Fibroblast of skin of right quadriceps (primary cell): ENCODE measurements around the gene RAPGEF4.

Source experiments
- DNase-seq: peaks from one replicate; pipeline ENCODE4 v3.0.0-alpha.2; 2013

RAPGEF4 gene

DNA sequence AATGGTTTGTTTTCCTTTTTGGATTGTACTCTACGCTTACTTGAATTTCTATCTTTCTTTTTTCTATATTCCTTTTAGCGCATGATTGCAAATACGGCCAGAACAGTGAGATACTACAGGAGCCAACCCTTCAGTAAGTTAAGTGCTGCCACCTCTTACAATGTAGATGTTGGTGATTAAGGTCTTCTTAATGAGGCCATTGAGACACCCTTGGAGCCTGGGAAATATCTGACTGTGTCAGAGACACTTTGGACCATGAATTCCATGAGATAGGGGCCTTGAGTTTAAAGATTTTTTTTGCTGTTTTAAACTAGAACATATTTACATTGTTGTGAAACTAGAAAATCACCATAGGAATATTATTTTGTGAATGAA, 312.9 kb downstream of the RAPGEF4 start:
- no peak for DNase-seq

GRCh38 chr2:173048897-173049661, 313.4 kb downstream of the RAPGEF4 start:
- DNase-seq: peak; percentile 98

DNA sequence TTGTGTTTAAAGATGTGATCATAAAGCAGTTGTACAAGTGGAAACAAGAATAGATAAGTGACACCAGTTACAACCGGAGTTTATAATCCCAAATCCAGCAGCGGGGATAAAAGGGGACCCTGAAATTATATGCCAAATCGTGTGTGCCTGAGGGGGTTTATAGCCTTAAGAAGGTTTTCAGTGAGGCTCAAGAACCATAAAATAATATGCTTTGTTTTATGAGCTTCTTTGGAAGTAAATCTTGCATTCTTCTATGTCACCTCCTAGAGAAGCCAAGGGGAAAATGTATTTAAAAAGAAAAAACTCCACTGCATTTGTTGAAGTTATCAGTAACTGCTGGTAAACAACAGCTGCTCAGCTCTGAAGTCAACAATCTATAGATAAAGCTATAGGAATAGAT, 314.2 kb downstream of the RAPGEF4 start:
- no peak for DNase-seq

GRCh38 chr2:173050684-173051083, 315.0 kb downstream of the RAPGEF4 start:
- DNase-seq: no peak

DNA sequence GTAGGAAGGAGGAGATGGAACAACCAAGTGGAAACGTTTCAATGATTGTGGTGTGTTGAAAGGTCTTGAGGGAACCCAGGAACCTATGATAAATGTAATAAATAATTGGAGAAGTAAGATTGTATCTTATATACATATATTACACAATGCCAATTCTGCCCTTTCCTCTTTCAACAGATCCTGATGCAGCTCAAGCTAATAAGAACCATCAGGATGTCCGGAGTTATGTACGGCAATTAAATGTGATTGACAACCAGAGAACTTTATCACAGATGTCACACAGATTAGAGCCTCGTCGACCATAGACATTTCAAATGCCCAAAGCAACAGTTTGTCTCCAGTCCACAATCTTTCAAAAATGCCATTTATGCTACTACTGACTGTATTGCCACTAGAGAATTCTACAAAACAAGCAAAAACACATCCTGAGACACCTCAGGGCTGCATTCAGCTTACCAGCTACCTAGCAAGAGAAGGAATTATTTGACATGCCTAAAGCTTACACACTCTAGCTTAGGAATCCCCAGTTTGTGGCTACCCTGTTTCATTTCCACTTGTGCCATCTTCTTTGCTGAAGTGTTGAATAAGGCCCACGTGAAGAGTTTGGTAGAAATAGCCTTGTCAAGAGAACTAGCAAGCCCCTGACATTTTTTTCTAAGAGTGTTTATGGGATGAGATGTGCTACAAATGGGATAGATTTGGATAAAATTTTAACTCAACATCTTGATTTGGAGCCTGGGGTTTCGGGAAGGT, 316.0 kb downstream of the RAPGEF4 start:
- DNase-seq: no peak

GRCh38 chr2:173053043-173053699, 317.5 kb downstream of the RAPGEF4 start:
- DNase-seq: peak; percentile 72

- peak; percentile 90 for DNase-seq
These were observed 318.8 kb downstream of the RAPGEF4 start for GRCh38 chr2:173054466-173054865.

DNA sequence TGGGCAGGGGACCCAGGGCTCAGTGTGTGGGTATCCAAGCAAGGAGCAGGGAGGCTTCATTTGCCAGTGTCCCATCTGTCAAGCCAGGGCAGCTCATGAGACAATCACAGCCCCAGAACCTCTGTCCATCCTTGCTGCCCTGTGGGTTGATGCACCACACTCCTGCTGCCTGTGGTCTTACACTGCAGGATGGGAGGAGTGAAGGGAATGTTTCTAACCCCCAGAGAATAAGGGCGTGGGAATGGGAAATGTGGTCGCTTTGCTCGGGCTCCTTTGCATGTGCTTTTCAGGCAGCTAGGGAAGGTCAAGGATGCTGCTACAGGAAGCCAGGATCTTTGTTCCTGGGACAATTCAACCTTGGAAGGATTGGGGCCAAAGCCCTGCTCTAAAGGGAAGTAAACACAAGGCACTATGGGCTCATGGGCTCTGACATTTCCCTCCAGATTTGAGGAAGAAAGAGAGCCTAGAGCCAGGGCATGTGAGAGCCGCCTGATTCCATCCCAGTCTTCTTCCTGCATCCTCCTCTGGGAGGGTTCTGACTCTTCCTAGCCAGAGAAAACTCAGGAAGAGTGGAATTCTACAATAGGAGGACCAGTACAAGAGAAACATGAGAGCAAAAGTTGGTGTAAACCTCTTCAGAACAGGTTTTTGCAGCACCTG, 321.2 kb downstream of the RAPGEF4 start:
- DNase-seq: no peak

- DNase-seq: no peak
These were observed 322.5 kb downstream of the RAPGEF4 start for GRCh38 chr2:173058097-173058496.

DNA sequence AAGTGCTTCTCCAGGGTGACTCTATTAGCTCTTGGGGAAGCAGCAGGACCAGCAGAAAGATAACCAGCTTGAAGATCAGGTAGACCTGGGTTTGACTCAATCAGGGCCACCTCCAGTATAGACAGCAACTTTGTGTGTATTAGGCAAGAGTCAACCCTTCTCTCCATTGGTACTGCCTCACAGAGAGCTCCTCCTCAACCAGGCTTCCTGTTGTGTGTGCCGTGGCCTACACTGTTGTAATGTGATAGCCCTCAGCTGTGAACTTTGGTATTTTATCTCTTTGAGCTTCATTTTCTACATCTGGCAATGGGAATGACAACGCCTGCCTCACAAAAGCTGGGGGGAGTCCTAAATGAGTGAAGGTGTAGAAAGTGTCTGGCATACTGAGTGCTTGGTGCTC, 323.0 kb downstream of the RAPGEF4 start:
- DNase-seq: no peak

DNA sequence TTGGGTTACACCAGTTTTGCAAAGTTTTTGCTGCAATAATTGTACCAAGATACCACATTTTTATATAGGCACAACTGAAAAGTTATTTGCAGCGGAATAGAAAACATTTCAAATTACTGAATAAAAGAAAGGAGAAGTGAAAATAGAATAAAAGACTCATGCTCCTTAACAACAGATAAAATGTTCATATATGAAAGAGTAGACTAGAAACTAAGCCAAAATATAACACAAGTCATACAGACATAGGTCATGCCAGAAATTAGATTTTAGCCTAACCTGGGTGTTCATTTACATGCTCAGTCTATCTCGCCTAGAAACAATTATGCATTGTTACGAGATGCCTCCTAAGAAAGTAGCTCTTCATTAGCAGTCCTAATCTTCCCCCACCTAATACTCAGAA, 323.6 kb downstream of the RAPGEF4 start:
- no peak for DNase-seq

GRCh38 chr2:173059971-173060461, 324.4 kb downstream of the RAPGEF4 start:
- no peak for DNase-seq

DNA sequence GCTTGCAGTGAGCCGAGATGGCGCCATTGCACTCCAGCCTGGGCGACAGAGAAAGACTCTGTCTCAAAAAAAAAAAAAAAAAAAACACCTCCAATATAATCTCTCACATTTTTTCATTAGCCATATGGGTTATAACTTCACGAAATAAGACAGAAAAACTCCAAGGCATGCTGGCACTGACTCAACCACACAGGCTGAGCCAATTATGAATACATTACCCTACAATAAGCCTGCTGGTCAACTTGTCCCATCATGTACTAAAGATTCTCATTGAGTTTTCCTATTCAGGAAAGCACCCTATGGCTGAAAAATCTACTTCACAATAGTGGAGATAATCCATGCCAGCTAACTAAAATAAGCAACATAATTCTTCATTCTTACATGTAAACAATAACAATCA, 327.2 kb downstream of the RAPGEF4 start:
- peak; percentile 63 for DNase-seq

DNA sequence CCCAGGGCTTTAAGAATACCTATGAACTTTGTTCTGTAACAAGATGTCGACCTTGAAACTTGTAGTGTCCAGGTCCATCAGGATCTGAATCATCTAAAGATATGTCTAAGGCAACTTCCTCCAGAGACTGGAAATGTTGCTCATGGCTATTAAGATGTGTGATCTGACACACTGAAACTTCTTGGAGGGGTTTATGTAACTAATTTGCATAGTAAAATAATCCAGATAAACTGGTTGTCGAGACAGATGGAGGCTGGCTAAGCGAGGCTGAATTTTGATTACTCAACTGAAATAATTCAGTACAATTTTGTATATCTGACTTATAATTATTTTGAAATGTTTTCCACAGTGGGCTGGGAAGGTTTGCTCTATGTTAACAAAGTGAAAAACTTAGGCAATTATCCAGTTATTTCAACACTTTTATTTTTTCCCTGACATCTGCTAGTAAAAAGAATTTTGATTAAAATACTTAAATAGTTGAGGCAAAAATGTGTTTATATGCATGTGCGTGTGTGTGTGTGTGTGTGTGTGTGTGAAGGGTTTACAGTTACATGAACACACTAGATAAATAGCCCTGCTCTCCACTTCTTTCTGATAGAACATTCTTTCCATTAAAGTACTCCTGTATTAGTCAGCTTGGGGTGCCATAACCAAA, 328.6 kb downstream of the RAPGEF4 start:
- peak; percentile 73 for DNase-seq

- DNase-seq: no peak
These were observed 331.4 kb downstream of the RAPGEF4 start for GRCh38 chr2:173066887-173067676.

DNA sequence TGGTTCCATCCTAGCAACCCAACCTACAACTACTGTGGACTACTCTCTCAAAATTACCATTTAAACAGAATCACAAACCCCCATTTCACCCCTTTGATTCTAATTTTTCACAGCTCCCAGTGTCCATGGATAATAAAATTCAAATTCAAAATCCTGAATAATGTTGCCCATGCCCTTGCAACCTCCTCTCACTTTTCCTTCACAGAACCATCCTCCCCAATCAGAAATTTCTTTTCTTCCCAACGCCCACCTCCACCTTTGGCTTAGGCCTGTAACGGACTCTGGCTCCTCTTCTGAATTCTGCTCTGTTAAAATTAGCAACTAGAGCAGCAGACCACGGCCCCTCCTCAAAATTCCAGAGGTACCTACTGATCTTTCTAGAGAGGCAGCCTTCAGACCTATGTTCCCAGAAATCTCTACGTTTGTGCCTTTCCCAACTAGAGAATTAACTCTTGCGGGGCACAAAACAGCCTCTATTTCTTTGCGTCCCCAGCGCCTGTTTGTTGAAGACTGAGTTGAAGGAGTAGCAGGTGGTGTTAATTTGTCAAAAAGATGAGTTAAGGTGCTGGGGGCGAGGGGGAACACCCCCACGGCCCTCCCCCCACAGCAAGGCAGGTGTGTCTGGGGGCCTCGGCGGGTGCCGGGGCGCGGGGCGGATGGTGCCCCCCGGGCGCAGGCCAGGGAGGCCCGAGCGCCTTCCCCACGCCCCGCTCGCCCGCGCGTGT, 339.6 kb downstream of the RAPGEF4 start:
- DNase-seq: no peak

GRCh38 chr2:173075781-173076580, 340.3 kb downstream of the RAPGEF4 start, which contains the start of gene MAP3K20:
TSS of gene MAP3K20 (plus strand) at chr2:173075846. CDS start at chr2:173091032, 15,186 bp downstream.
- DNase-seq: peak; percentile 79

- peak; percentile 48 for DNase-seq
These were observed 341.1 kb downstream of the RAPGEF4 start for GRCh38 chr2:173076581-173077345.

GRCh38 chr2:173077506-173078177, 342.0 kb downstream of the RAPGEF4 start:
- DNase-seq: peak; percentile 55
